Measurements from ENCODE around the gene SPTAN1. TPM values are rescaled to one million over a fixed set of nuclear protein-coding genes. Genes with fewer than 3 reads are reported as not detected.

Gene SPTAN1
- total and polyA plus RNA-seq, 2 donors (not counting 3 experiments of a cell fraction or from before 2014, with no cell fraction given) = 408 to 502 TPM

DNA sequence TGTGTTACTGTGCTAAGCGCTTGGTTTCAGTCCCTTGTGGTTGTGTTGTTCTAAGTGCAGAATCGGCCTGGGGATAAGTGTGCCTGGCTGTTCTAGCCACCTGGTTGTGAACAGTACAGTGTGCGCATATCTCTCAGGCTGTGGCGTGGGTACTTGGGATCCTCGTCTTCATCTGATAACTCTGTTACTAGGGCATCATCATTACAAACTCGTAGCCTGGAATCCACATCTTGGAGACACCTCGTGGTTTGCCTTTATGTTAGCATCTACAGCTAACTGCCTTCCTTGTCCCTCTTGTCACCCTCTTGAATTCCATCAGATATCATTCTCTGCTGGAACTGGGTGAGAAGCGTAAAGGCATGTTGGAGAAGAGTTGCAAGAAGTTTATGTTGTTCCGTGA, 41.5 kb downstream of the SPTAN1 start:
- H3K27me3 ChIP-seq (ENCODE audit: control insufficient read depth in 2 of 2, insufficient read depth in 2 of 2, low read length in 2 of 2) = no peaks in the 10 kb centered on the region
- peaks cover 26 to 68% of the 10 kb centered on the region in 2 experiments for H3K36me3 ChIP-seq (ENCODE audit: control insufficient read depth in 2 of 2, extremely low read depth in 1 of 2, insufficient read depth in 2 of 2, low read length in 2 of 2)
- TF ChIP-seq EZH2 (IDR thresholded peaks at IDR 0.05; ENCODE audit: borderline replicate concordance, low read depth, low read length, severe bottlenecking) = no peak
- TF ChIP-seq, protein P1, sequence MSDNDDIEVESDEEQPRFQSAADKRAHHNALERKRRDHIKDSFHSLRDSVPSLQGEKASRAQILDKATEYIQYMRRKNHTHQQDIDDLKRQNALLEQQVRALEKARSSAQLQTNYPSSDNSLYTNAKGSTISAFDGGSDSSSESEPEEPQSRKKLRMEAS (IDR thresholded peaks at IDR 0.05; ENCODE audit: insufficient read depth, insufficient read length) = no peak
- TF ChIP-seq JUN (IDR thresholded peaks at IDR 0.05; ENCODE audit: borderline replicate concordance, insufficient read depth, insufficient read length, low read depth) = no peak
- no peak for TF ChIP-seq POLR2A (IDR thresholded peaks at IDR 0.05; ENCODE audit: low read depth, low read length)
- TF ChIP-seq, protein P2, sequence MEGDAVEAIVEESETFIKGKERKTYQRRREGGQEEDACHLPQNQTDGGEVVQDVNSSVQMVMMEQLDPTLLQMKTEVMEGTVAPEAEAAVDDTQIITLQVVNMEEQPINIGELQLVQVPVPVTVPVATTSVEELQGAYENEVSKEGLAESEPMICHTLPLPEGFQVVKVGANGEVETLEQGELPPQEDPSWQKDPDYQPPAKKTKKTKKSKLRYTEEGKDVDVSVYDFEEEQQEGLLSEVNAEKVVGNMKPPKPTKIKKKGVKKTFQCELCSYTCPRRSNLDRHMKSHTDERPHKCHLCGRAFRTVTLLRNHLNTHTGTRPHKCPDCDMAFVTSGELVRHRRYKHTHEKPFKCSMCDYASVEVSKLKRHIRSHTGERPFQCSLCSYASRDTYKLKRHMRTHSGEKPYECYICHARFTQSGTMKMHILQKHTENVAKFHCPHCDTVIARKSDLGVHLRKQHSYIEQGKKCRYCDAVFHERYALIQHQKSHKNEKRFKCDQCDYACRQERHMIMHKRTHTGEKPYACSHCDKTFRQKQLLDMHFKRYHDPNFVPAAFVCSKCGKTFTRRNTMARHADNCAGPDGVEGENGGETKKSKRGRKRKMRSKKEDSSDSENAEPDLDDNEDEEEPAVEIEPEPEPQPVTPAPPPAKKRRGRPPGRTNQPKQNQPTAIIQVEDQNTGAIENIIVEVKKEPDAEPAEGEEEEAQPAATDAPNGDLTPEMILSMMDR (IDR thresholded peaks at IDR 0.05; ENCODE audit: extremely low read depth in 1 of 2, insufficient read depth in 1 of 2, low read depth in 1 of 2, low read length in 2 of 2) = no peak
- TF ChIP-seq MYC (IDR thresholded peaks at IDR 0.05; ENCODE audit: low read depth, low read length) = no peak
- no peak for TF ChIP-seq FOS (IDR thresholded peaks at IDR 0.05; ENCODE audit: borderline replicate concordance, insufficient read depth, low read length)
- TF ChIP-seq GATA2 (IDR thresholded peaks at IDR 0.05; ENCODE audit: insufficient read depth, insufficient read length, low read depth, low read length) = no peak
- TF ChIP-seq POLR2AphosphoS5 (IDR thresholded peaks at IDR 0.05; ENCODE audit: insufficient read depth, low read depth, low read length) = no peak
- H3K4me2 ChIP-seq (ENCODE audit: insufficient read depth, low read length) = no peak overlapping the region
- no peak overlapping the region for H3K4me3 ChIP-seq (replicated peaks in 1 of 3; ENCODE audit: insufficient read depth in 1 of 3, low read depth in 1 of 3, low read length in 3 of 3)
- H3K4me1 ChIP-seq (ENCODE audit: control insufficient read depth, extremely low read depth, insufficient read depth, low read length) = no peaks in the 10 kb centered on the region
- dilution Hi-C loops (cut with MboI; ENCODE audit: extremely low pct_ligation_motif_present, low sequenced_read_pairs) = no loop called here
- H3K9me1 ChIP-seq (replicated peaks; ENCODE audit: control insufficient read depth, extremely low read depth, insufficient read depth, low read length) = no peaks in the 10 kb centered on the region
- H4K20me1 ChIP-seq (replicated peaks; ENCODE audit: control insufficient read depth, extremely low read depth, insufficient read depth, low read length) = no peaks in the 10 kb centered on the region
- FAIRE-seq (peak; percentile 40), DNase-seq (ENCODE audit: low read depth, low spot score) (no peak)
- CTCF ChIA-PET = no interaction called here
- H3K79me2 ChIP-seq (ENCODE audit: control insufficient read depth, insufficient read depth, low read length) = no peaks in the 10 kb centered on the region
- intact Hi-C loops (cut with micrococcal nuclease) = no loop called here
- H3K9ac ChIP-seq (replicated peaks; ENCODE audit: extremely low read depth, insufficient read depth, low read length) = no peak overlapping the region
- H3K27ac ChIP-seq (ENCODE audit: insufficient read depth, low read depth, low read length) = no peak overlapping the region
- H3K9me3 ChIP-seq (replicated peaks; ENCODE audit: control insufficient read depth, insufficient read depth, low read length) = no peaks in the 10 kb centered on the region
- BruUV-seq (replicated peaks) = no TSS peak
- H2AFZ ChIP-seq (ENCODE audit: low read depth, low read length) = no peak overlapping the region
- POLR2A ChIA-PET = interaction anchor here (1.0 kb wide), 1 partner anchor 16 kb away, joined by 3 read pairs; no protein-coding TSS in a partner anchor

Data from endothelial cell of umbilical vein (primary cell).